Stimulated activated CD4-positive, alpha-beta T cell treated with anti-CD3 and anti-CD28 coated beads, Interleukin-1b, Interleukin-23, amount 100 ng/mL, for 48 hours (primary cell): ENCODE data around the gene REP15.
"Not testable (repeated sequence)": the region's sequence is repeated elsewhere in the genome, so short reads cannot be mapped to it uniquely, and the experiment has no call there.

Experiments used
- DNase-seq: peaks from one replicate; pipeline ENCODE4 v3.0.0-alpha.2; 2020

The REP15 gene

DNA sequence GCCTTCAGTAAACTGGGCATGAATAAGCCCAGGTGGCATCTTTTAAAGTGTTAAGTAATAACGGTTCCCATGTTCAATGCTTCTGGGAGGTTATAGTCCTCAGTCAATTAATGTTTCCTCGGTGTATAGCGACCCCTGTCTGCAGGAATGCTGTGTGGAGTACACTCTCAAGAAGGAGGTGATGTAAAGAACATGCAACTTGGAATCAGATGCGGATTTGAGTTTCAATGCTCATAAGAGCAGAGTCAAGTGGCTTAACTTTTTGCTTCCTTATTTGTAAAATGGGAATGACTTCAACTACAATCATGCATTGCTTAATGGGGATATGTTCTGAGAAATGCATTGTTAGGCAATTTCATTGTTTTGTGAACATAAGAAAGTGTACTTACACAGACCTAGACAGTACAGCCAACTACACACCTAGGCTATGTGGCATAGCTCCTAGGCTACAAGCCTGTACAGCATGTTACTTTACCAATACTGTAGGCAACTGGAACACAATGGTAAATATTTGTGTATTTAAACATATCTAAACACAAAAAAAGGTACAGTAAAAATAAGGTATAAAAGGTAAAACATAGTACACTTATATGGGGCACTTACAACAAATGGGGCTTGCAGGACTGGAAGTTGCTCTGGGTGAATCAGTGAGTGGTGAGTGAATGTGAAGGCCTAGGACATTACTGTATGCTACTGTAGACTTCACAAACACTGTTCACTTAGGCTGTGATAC is 7.6 kb downstream of the REP15 start:
- peak; percentile 61 for DNase-seq

DNA sequence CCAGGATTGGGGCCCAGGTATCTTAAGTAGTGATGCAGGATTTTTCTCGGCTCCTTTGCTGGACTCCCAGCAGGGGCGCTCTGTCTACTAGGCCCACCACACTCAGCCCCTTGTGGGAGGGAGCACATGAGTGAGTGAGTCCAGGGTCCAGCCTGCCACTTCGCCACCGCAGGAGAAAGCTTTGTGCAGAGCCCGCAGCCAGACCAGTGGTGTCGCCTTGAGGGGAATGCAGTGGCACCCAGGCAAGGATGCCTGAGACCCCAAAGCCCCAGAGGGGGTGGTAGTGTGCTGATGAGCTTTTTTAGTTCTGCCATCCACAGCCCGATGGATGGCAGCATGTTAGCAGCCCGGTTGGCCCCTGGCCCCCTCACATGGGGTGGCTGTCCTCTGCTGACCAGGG is 9.0 kb downstream of the REP15 start:
- no peak for DNase-seq

DNA sequence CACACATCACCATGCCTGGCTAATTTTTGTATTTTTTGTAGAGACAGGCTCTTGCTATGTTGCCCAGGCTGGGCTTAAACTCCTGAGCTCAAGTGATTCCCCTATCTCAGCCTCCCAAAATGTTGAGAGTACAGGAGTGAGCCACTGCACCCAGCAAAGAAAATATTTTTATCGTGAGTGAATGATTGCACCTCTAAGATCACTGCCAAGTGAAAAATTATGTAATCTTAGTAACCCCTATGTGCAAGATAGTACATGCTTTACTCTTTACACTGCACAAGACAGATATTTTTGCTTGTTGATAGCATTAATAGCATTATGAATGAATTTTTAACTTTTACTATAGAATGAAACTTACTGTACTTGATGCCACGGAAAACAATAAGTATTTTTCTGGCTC is 11.0 kb downstream of the REP15 start:
- DNase-seq = no peak

- DNase-seq = no peak
Observed at GRCh38 chr12:27709212-27709931, 13.1 kb downstream of the REP15 start.

- DNase-seq = no peak
Observed at GRCh38 chr12:27709932-27710591, 13.8 kb downstream of the REP15 start.

GRCh38 chr12:27710592-27711316 is 14.5 kb downstream of the REP15 start, which contains the start of gene MRPS35:
TSS of gene MRPS35 (plus strand) at chr12:27710832. CDS start at chr12:27710844, 12 bp downstream.
- DNase-seq = peak; percentile 92

- no peak for DNase-seq
Observed at GRCh38 chr12:27711317-27711682, 15.1 kb downstream of the REP15 start.

DNA sequence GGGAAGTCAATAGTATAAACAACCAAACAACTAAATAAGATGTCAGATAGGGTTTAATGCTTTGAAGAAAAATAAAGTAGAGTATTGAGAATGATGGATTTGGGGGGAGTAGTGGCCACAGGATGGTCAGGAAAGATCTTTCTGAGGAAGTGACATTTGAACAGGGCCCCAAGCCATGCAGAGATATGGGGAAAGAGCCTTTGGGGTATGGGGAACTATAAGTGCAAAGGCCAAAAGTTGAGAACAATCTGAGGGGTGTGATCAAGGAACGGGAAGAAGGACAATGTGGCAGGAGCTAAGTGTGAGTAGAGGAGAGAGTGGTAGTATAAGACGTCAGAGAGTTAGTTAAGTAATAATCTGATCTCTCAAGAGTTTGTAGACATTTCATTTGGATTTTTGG is 15.7 kb downstream of the REP15 start:
- no peak for DNase-seq

- DNase-seq = no peak
Observed at GRCh38 chr12:27723212-27723611, 27.0 kb downstream of the REP15 start.

- DNase-seq = no peak
Observed at GRCh38 chr12:27730097-27730588, 33.9 kb downstream of the REP15 start.

GRCh38 chr12:27732281-27732680 is 36.0 kb downstream of the REP15 start:
- no peak for DNase-seq

GRCh38 chr12:27733052-27733656 is 36.9 kb downstream of the REP15 start:
- DNase-seq = no peak

GRCh38 chr12:27733791-27734190 is 37.5 kb downstream of the REP15 start:
- DNase-seq = no peak

GRCh38 chr12:27734321-27734720 is 38.1 kb downstream of the REP15 start:
- DNase-seq = not testable (repeated sequence)

DNA sequence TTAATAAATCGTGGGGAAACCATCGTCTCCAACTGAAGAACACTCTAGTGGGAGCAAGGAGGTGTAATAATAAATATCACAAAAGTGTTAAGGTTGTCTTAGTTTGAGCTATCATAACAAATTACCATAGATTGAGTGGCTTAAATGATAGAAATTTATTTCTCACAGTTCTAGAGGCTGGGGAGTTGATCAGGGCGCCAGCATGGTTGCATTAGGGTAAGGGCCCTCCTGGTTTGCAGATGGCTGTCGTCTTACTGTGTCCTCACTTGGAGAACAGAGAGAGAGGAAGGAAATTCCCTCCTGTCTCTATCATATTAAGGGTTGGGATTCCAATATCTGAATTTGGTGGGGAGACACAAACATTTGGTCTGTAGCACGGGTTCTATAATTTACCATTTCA is 47.4 kb downstream of the REP15 start:
- no peak for DNase-seq

- DNase-seq = not testable (repeated sequence)
Observed at GRCh38 chr12:27745734-27746133, 49.5 kb downstream of the REP15 start.
